GM12892 (cell line): ENCODE results near the gene ARID3B.

Experiments
- POLR2A ChIP-seq: IDR thresholded peaks from 2 replicates; pipeline ENCODE4 v1.6.1; 2011; ENCODE audit warnings: low read depth, low read length, control low read depth
- POLR2AphosphoS5 ChIP-seq: IDR thresholded peaks from 2 replicates; pipeline ENCODE4 v1.6.1; 2011; ENCODE audit warnings: low read depth, low read length, control low read depth
- TAF1 ChIP-seq: IDR thresholded peaks from 2 replicates; pipeline ENCODE4 v1.6.1; 2011; ENCODE audit warnings: low read depth, mild to moderate bottlenecking, control low read depth, low read length, borderline replicate concordance

- TF ChIP-seq TAF1 (no peak), POLR2A (no peak), POLR2AphosphoS5 (no peak)
Measured at GRCh38 chr15:74569731-74570070, 28.7 kb downstream of the ARID3B start.
